Mucosa of gallbladder (tissue), 1 donor: ENCODE results near the gene CBX4. TPM values are rescaled to one million over a fixed set of nuclear protein-coding genes. Genes with fewer than 3 reads are reported as not detected.

Source experiments
- DNase-seq: peaks from one replicate; pipeline ENCODE4 v3.0.0-alpha.2; 2020; ENCODE audit warnings: low spot score
- total RNA-seq: library from RNA; stranded (reverse); gene quantifications from one replicate; pipeline ENCODE4 v1.2.1, GENCODE V29; 2021
- donor health status: DM: no; HTN: no; CAD: no.

CBX4 gene
- total RNA-seq, 1 donor from 2014 or later: 36.7 TPM

DNA sequence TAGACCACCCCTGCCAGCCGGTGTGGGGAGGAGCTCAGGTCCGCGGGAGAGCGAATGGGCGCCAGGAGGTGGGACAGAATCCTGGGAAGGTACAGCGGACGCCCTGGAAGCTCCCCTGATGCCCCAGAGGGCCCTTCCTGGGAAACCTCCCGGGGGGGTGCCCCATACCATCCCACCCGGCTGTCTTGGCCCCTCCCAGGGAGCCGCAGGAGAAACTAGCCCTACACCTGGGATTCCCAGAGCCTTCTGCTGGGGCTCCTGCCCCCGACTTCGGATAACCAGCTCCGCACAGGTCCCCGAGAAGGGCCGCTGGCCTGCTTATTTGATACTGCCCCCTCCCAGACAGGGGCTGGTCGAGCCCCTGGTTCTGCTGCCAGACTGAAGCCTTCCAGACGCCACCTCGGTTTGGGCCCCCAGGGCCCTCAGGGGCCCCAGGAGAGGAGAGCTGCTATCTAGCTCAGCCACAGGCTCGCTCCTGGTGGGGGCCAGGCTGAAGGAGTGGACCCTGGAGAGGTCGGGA, 3.0 kb upstream of the CBX4 start:
- DNase-seq: no peak

DNA sequence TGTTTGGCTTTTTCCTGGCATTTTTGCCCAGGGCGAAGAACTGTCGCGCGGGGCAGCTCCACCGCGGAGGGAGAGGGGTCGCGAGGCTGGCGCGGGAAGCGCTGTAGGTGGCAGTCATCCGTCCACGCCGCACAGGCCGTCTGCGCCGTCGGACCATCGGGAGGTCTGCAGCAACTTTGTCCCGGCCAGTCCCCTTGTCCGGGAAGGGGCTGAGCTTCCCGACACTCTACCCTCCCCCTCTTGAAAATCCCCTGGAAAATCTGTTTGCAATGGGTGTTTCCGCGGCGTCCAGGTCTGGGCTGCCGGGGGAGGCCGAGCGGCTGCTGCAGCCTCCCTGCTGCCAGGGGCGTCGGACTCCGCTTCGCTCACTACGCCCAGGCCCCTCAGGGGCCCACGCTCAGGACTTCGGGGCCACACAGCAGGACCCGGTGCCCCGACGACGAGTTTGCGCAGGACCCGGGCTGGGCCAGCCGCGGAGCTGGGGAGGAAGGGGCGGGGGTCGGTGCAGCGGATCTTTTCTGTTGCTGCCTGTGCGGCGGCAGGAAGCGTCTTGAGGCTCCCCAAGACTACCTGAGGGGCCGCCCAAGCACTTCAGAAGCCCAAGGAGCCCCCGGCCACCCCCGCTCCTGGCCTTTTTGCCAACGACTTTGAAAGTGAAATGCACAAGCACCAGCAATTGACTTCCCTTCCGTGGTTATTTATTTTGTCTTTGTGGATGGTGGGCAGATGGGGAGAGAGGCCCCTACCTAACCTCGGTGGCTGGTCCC, 2.3 kb upstream of the CBX4 start:
- no peak for DNase-seq

GRCh38 chr17:79840989-79841286, 1.7 kb upstream of the CBX4 start:
- no peak for DNase-seq

- DNase-seq: no peak
Measured at GRCh38 chr17:79840269-79840988, 1.2 kb upstream of the CBX4 start.

GRCh38 chr17:79838522-79839274, 542 bp downstream of the CBX4 start:
- no peak for DNase-seq

GRCh38 chr17:79837888-79838521, 1.2 kb downstream of the CBX4 start:
- no peak for DNase-seq

DNA sequence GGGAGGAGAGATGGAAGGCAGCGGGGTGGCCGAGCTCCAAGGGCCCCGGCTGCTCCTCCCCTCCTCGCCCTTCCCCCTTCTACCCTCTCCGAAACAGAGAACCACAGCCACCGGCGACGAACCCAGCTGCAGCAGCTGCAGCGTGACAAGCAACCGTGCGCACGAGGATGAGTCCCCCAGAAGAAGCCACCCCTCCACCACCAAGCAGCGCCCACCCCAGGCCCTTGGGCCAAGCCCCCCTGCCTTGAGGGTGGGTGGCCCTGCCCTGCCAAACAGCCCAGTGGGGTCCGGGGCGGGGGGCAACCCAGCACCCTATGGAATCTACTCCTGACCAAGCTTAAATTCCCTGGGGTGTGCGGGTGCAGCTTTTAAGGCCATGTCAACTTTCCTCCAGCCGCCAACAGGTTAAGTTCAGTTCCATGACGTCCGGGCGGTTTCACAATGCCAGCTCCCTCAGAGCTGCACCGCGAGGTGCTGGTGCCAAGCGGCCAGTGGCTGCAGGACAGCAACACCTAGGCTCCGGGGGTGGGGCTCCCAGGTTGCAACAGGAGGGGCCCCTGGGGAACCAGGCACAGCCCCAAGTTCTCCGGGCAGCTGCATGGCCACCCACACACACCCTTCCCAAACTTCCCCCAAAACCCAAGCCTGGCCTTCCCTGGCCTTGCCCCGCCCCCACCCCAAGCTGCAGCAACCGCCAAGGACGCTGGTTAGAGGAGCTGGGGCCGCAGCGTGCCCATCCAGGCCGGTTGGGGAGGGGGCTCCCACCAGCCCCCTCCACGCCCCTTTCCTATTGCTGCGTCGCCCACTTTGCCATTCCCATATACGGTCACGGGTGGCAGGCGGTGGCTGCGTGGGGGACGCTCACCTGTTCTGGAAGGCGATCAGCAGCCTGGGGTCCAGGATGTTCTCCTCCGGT, 2.0 kb downstream of the CBX4 start:
- DNase-seq: peak; percentile 86

DNA sequence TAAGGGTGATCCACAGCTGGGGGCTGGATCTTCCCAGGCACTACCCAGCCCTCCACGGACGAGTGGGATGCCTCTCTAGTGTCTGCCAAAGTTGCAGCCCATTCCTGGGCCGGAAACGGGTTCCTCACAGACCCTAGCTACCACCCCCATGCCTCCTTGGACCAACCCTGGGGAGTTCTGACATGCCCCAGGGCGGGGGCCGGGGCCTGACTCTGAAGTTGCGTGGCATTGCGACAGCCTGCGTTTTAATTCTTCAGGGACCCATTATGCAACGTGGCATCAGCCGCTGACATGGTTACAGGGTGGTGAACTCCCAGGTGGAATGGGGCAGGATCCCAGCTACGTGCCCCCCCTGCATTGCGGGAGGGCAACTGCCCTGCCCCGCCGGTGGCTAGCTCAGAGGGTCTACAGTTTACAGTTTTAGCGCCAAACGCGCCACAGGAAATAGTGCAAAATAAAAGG, 2.7 kb downstream of the CBX4 start:
- DNase-seq: no peak

DNA sequence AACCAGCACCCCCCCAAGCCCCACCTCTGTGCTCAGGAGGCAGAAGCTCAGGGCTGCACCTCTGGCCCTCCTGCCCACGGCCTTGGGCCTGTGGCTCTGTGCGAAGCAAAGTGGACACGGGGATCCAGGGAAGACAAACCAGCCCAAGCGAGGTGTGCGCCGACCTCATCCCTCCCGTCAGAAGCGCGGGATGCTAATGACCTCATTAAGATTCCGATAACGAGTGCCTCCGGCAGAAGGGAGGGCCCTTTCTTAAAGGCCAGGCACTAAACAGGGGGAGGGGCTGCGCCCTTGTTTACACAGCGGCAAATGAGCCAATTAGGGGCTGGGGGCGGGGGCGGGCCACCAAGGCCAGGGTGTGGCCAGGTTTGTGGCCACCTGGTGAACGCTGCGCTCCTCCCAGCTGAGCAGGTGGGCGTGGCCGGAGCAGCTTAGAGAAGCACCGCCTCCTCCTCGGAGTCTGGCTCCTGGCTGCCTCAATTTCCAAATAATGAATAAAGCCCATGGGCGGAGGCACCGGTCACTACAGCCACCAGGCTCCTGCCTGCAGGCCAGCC, 3.2 kb downstream of the CBX4 start:
- DNase-seq: peak; percentile 76

- no peak for DNase-seq
Measured at GRCh38 chr17:79835470-79835899, 3.8 kb downstream of the CBX4 start.

DNA sequence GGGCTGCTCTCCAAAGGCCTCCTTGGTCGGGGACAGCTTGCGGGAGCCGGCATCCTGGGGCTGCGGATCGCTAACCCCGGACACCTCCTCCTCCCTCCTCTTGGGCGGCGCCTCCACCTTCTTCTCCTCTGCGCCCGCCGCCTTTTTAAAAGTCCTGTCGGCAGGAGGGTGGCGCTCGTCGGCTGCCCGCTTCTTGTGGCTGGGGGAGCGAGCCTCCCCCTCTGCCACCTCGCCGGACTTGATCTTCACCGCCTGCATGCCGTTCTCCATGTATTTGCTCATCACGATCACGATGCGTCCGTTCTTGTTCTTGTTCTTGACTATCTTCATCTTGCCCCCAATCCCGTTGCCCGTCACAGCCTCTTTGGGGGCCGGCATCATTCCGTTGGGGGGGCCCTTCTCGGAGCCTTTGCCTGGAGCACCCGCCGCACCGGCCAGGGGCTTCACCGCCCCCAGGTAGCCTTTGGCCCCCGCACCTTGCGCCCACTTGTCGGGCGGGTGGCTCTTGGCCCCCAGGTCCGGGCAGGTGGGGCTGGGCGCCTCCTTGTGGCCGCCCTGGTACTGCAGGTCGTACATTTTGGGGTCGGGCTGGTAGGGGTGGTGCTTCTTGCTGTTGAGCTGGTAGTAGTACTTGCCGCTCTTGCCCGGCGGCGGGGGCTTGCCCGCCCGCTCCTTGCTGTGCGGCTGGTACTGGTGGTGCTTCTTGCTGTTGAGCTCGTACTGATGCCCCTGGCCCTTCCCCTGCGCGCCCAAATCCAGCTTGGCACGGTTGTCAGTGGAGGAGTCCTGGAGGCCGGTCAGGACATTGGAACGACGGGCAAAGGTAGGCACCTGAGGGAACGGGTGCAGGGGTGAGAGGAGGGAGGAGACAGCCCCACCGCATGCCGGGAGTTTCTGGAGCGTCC, 4.4 kb downstream of the CBX4 start:
- DNase-seq: no peak

GRCh38 chr17:79833744-79834564, 5.3 kb downstream of the CBX4 start:
- DNase-seq: no peak

- no peak for DNase-seq
Measured at GRCh38 chr17:79833110-79833450, 6.2 kb downstream of the CBX4 start.

- DNase-seq: no peak
Measured at GRCh38 chr17:79832218-79833109, 6.8 kb downstream of the CBX4 start.

DNA sequence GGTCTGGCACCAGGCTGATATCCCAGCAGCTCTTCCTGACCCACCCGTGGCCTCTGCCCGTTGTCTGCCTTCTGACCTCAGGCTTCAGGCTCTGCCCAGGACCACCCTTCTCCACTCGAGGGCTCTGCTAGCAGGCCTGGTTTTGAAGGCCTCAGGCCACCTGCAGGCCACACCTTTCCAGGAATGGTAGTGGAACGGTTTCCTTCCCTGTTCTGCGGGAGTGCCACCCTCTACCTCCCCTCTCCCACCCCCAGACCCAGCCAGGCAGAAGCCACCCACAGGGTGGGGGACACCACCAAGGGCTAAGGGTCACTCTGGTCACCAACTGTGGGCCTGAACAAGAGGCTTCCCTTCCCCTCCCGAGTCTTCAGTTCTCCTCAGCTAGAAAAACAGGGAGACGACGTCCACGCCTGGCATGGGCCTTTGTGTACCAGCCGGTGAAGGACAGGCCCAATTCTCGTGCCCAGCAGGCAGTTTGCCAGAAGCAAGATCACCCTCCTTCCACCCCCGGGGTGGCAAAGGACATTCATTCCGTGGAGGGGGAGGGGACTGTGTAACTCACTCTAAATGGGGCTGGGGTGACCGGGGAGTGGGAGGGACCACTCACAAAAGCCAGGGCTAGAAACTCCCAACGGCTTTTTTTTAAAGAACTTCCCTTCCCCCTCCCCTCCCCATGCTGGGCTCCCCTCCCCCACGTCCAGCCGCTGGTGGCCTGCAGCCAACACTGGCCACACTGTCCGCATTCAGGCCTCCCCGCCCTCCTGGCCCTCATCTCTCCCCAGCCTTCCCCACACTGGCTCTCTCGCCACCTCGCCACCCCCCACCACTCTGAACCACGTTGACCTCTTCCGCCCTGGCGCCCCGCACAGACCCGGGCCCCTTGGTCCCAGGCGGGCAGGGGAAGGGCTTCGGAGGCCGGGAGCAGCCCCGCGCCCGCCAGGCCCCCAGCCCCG, 7.7 kb downstream of the CBX4 start:
- peak; percentile 77 for DNase-seq

DNA sequence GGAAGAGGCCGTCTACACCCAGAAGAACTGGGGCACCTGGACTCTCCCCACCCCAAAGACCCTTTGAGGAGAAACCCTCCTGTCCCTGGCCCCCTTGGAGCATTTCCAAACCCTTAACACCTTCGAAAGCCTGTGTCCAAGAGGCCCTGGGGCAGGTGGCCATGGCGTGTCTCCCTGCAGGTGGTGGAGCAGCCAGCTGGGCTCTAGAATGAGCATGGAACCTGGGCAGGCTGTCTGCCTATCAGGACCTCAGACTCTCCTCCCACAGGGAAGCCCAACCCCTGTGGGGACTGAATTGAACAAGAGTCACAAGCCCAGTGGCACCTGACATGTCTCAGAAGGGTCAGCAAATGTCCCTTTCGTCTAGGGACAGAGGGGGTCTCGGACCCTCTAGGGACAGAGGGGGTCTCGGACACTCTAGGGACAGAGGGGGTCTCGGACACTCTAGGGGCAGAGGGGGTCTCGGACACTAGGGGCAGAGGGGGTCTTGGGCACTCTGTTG, 8.4 kb downstream of the CBX4 start:
- no peak for DNase-seq
